ENCODE data around the gene GTPBP4.

Gene GTPBP4

DNA sequence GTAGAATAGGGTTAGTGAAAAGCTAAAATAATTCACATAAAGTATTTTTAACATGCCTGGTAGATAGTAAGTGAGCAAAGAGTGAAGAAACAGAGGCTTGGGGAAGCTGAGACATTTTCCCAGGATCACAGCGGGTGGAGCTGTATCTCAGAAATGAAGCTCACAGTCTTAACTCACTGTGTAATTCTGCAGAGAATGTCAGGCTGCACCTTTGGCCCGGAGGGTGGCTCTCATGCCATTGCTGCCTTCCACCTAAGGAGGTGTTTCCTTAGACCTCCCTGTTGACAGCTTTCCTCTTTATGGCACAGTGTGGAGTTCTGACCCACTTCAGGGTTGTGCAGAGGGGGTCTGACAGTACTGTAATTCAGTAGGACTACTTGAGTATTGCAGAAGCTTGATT, 2.9 kb upstream of the GTPBP4 start:
- TF ChIP-seq LEF1 (IDR thresholded peaks at IDR 0.05; ENCODE audit: borderline replicate concordance) (no peak), FOXA1 (IDR thresholded peaks at IDR 0.05) (no peak), HDGF (IDR thresholded peaks at IDR 0.05; ENCODE audit: borderline replicate concordance) (no peak), ELF4 (IDR thresholded peaks at IDR 0.05) (no peak), L3MBTL2 (conservative IDR thresholded peaks at IDR 0.05) (no peak), BHLHE40 (IDR thresholded peaks at IDR 0.05; ENCODE audit: borderline replicate concordance) (no peak), SUZ12 (IDR thresholded peaks at IDR 0.05) (no peak), ARNT (IDR thresholded peaks at IDR 0.05) (no peak), TARDBP (IDR thresholded peaks at IDR 0.05) (no peak), FOXK2 (IDR thresholded peaks at IDR 0.05) (no peak), ZNF384 (IDR thresholded peaks at IDR 0.05) (no peak), CTBP1 (IDR thresholded peaks at IDR 0.05; ENCODE audit: borderline replicate concordance) (no peak), NFRKB (IDR thresholded peaks at IDR 0.05) (no peak)
- TF ChIP-seq, protein P1, sequence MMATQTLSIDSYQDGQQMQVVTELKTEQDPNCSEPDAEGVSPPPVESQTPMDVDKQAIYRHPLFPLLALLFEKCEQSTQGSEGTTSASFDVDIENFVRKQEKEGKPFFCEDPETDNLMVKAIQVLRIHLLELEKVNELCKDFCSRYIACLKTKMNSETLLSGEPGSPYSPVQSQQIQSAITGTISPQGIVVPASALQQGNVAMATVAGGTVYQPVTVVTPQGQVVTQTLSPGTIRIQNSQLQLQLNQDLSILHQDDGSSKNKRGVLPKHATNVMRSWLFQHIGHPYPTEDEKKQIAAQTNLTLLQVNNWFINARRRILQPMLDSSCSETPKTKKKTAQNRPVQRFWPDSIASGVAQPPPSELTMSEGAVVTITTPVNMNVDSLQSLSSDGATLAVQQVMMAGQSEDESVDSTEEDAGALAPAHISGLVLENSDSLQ (IDR thresholded peaks at IDR 0.05) = no peak
- no peak for DNase-seq (ENCODE audit: extremely low spot score)
- POLR2A ChIA-PET = interaction anchor here (0.7 kb wide), 1 partner anchor 11 kb away, joined by 3 read pairs; no protein-coding TSS in a partner anchor
- CTCF ChIA-PET = no interaction called here

DNA sequence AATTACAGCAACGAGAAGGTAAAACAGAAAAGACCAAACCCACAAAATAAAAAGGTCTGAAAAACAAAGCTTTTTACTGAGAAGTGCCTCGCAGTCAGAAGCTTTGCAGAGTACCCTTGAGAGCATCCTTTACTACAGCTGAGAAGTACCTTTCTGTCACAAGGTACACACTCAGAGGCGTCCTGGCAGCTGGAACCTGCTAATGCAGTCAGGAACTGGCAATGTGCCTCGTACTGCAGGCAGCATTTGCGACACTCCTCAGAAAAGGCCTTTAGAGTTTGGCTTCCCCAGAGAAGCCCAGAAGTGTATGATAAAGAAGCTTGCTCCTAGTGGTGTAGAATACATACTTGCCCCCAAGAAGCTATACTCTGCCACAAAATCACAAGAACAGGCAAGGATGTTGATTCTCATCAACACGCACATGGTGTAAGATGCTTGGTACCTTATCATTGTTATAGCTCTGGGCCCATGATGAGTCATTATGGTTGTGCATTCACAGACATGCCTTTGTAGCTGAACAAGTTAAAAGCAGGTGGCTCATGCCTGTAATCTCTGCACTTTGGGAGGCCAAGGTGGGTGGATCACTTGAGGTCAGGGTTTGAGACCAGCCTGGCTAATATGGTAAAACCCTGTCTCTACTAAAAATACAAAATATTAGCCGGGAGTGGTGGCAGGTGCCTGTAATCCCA, 2.0 kb upstream of the GTPBP4 start:
- no peak for DNase-seq (ENCODE audit: extremely low spot score)
- TF ChIP-seq FOXM1 (IDR thresholded peaks at IDR 0.05; ENCODE audit: borderline replicate concordance) = no peak
- TF ChIP-seq, protein P1 (IDR thresholded peaks at IDR 0.05) = no peak
- no peak for TF ChIP-seq FOXK2 (IDR thresholded peaks at IDR 0.05)
- TF ChIP-seq TARDBP (IDR thresholded peaks at IDR 0.05) = no peak
- no peak for TF ChIP-seq CTBP1 (IDR thresholded peaks at IDR 0.05; ENCODE audit: borderline replicate concordance)
- no peak for TF ChIP-seq NFRKB (IDR thresholded peaks at IDR 0.05)
- no peak for TF ChIP-seq FOXA1 (IDR thresholded peaks at IDR 0.05)
- TF ChIP-seq SUZ12 (IDR thresholded peaks at IDR 0.05) = no peak
- TF ChIP-seq ELF4 (IDR thresholded peaks at IDR 0.05) = no peak
- TF ChIP-seq ZNF384 (IDR thresholded peaks at IDR 0.05) = no peak
- no peak for TF ChIP-seq HDGF (IDR thresholded peaks at IDR 0.05; ENCODE audit: borderline replicate concordance)
- no peak for TF ChIP-seq L3MBTL2 (conservative IDR thresholded peaks at IDR 0.05)
- TF ChIP-seq BHLHE40 (IDR thresholded peaks at IDR 0.05; ENCODE audit: borderline replicate concordance) = no peak
- no peak for TF ChIP-seq ARNT (IDR thresholded peaks at IDR 0.05)
- POLR2A ChIA-PET = interaction anchor here (1.6 to 2.7 kb wide), 5 partner anchors 23 to 63 kb away, joined by 5 to 9 read pairs (median 7); partner anchors contain the start of genes IDI1 and LARP4B
- CTCF ChIA-PET = no interaction called here

DNA sequence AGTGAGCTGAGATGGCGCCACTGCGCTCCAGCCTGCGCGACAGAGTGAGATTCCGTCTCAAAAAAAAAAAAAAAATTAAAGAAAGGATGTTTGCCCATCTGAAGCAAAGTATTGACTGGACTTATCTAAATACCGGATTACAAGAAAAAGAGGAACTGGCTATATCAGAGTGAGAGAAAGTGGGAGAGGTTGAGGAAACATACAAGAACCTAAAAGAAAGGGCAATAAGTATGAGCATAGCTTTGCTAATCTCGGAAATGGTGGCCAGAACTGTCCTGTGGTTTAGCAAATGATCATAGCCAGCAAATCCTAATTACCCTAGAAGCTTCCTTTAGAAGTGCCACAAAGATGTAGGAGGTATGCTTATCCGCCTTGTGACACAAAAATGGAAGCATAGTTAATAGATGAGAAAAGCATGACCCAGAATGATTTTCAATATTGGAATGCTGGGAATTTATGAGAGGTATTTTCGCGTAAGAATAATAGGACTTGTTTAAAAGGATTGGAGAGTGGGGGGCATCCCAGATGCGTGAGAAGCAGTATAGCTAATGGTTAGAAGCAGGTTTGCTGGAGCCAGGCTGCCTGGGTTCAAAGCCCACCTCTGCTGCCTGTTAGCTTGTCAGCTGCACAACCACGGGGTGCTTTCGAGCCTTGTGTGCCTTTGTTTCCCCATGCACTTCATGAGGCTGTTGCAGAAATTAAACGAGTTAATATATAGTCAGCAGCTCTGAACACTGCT, 1.2 kb upstream of the GTPBP4 start:
- DNase-seq (ENCODE audit: extremely low spot score) = no peak
- CTCF ChIA-PET = no interaction called here
- POLR2A ChIA-PET = interaction anchor here (1.4 to 2.7 kb wide), 7 partner anchors 16 to 62 kb away, joined by 3 to 9 read pairs (median 5); partner anchors contain the start of genes IDI1 and LARP4B
- TF ChIP-seq TARDBP (IDR thresholded peaks at IDR 0.05) (no peak), SP1 (IDR thresholded peaks at IDR 0.05) (no peak)

DNA sequence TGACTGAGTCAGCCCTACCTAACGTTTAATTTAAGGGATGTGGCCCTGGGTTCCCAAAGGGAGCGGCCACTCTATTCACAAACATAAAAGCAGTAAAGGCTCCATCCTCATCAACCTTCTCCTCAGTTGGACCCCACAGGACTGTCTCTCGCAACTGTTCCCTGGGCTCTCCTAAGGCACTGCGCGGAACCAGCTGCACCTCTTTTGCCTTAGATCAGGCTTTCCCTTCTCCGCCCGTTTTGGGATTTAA, 689 bp upstream of the GTPBP4 start:
- CTCF ChIA-PET = no interaction called here
- TF ChIP-seq FOXA1 (IDR thresholded peaks at IDR 0.05) = no peak
- no peak for TF ChIP-seq CTBP1 (IDR thresholded peaks at IDR 0.05; ENCODE audit: borderline replicate concordance)
- TF ChIP-seq LEF1 (IDR thresholded peaks at IDR 0.05; ENCODE audit: borderline replicate concordance) = no peak
- TF ChIP-seq ZNF384 (IDR thresholded peaks at IDR 0.05) = no peak
- TF ChIP-seq SP1 (IDR thresholded peaks at IDR 0.05) = no peak
- TF ChIP-seq FOXM1 (IDR thresholded peaks at IDR 0.05; ENCODE audit: borderline replicate concordance) = no peak
- no peak for TF ChIP-seq ARNT (IDR thresholded peaks at IDR 0.05)
- TF ChIP-seq ELF4 (IDR thresholded peaks at IDR 0.05) = no peak
- TF ChIP-seq, protein P1 (IDR thresholded peaks at IDR 0.05) = no peak
- no peak for TF ChIP-seq FOXK2 (IDR thresholded peaks at IDR 0.05)
- TF ChIP-seq L3MBTL2 (conservative IDR thresholded peaks at IDR 0.05) = no peak
- no peak for TF ChIP-seq TARDBP (IDR thresholded peaks at IDR 0.05)
- TF ChIP-seq SUZ12 (IDR thresholded peaks at IDR 0.05) = no peak
- TF ChIP-seq NFRKB (IDR thresholded peaks at IDR 0.05) = no peak
- no peak for TF ChIP-seq HDGF (IDR thresholded peaks at IDR 0.05; ENCODE audit: borderline replicate concordance)
- no peak for TF ChIP-seq BHLHE40 (IDR thresholded peaks at IDR 0.05; ENCODE audit: borderline replicate concordance)
- DNase-seq (ENCODE audit: extremely low spot score) = no peak
- POLR2A ChIA-PET = interaction anchor here (1.4 to 2.7 kb wide), 6 partner anchors 16 to 62 kb away, joined by 3 to 9 read pairs (median 5); partner anchors contain the start of gene IDI1

DNA sequence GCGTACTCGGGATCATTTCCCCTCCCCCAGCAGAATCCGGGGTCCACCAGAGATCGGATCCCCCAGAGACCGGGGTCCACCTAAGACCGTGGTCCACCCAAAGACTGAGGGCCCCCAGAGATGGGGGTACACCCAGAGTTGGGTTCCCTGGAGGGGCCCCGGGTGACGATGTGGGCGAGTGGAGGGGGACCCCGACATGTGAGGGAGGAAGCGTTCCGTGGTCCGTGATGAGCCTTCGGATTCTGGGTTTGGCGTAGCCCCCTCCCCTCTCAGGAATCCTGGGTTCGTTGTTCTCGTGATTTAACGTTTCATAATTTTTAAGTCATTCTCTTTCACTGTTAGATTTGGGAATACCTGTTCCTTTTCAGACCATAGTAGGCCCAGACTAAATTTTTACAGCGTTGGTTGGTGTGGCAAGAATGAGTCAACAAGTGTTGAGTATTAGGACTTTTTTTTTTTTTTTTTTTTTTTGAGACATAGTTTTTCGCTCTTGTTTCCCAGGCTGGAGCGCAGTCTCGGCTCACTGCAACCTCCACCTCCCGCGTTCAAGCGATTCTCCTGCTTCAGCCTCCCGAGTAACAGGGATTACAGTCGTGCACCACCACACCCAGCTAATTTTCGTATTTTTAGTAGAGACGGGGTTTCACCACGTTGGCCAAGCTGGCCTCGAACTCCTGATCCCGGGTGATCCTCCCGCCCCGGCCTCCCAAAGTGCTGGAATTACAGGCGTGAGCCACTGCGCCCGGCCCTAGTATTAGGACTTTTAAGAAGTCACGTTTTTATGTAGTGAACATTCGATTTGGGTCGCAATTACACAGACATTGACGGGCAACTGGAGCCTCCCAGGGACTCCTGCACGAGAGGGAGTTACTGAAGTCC, 672 bp downstream of the GTPBP4 start:
- ChIA-PET POLR2A (interaction anchor here (1.0 to 2.7 kb wide), 11 partner anchors 9 to 63 kb away, joined by 3 to 10 read pairs (median 5); partner anchors contain the start of genes IDI1 and LARP4B), CTCF (no interaction called here)
- TF ChIP-seq ZNF384 (IDR thresholded peaks at IDR 0.05) (peak; percentile 41), SUZ12 (IDR thresholded peaks at IDR 0.05) (no peak)
- no peak for DNase-seq (ENCODE audit: extremely low spot score)
